Measurements from ENCODE around the gene ANKHD1. TPM values are rescaled to one million over a fixed set of nuclear protein-coding genes. Genes with fewer than 3 reads are reported as not detected.

ANKHD1 gene
- total and polyA plus RNA-seq, 2 donors from 2014 or later, result 26.4 to 130 TPM

- Histone ChIP-seq H3K9me3 (ENCODE audit: control insufficient read depth in 2 of 3, insufficient read depth in 1 of 3, low read length in 3 of 3) (no peaks in the 10 kb centered on the region), H3K36me3 (ENCODE audit: control insufficient read depth in 2 of 3, insufficient read depth in 3 of 3, low read length in 3 of 3) (peaks cover 0 to 19% (median 13%) of the 10 kb centered on the region in 3 donors), H3K9ac (ENCODE audit: low read length in 3 of 3) (peak overlapping the region; percentile 84 to 95 (median 88)), H3K27me3 (ENCODE audit: control insufficient read depth, insufficient read depth, low read length) (no peaks in the 10 kb centered on the region), H3K4me1 (ENCODE audit: control insufficient read depth in 2 of 3, insufficient read depth in 2 of 3, low read depth in 1 of 3, low read length in 3 of 3) (peaks cover 0 to 34% (median 17%) of the 10 kb centered on the region in 3 donors), H3K4me3 (ENCODE audit: low read length in 3 of 3) (peak overlapping the region; percentile 92 to 96 (median 95)), H3K27ac (ENCODE audit: low read depth in 2 of 2, low read length in 2 of 2) (peak overlapping the region; percentile 78 to 98)
- peak in 2 of 5 donors; percentile 16 to 19 for DNase-seq
- TF ChIP-seq CTCF (IDR thresholded peaks at IDR 0.05; ENCODE audit: borderline replicate concordance, extremely low read depth, insufficient read depth), result no peak
- FAIRE-seq, result no peak
- intact Hi-C loops (cut with DNase I), result no loop called here
These were observed 163.6 kb downstream of the ANKHD1 start for GRCh38 chr5:140565024-140565779.

- Histone ChIP-seq H3K36me3 (ENCODE audit: control insufficient read depth in 2 of 3, insufficient read depth in 3 of 3, low read length in 3 of 3) (peaks cover 0 to 19% (median 13%) of the 10 kb centered on the region in 3 donors), H3K4me3 (ENCODE audit: low read length in 3 of 3) (peak overlapping the region in 2 of 3 donors; percentile 92 to 96), H3K27me3 (ENCODE audit: control insufficient read depth, insufficient read depth, low read length) (no peaks in the 10 kb centered on the region), H3K27ac (ENCODE audit: low read depth in 2 of 2, low read length in 2 of 2) (peak overlapping the region in 1 of 2 donors; percentile 78), H3K9ac (ENCODE audit: low read length in 3 of 3) (peak overlapping the region in 1 of 3 donors; percentile 84), H3K4me1 (ENCODE audit: control insufficient read depth in 2 of 3, insufficient read depth in 2 of 3, low read depth in 1 of 3, low read length in 3 of 3) (peaks cover 0 to 34% (median 17%) of the 10 kb centered on the region in 3 donors), H3K9me3 (ENCODE audit: control insufficient read depth in 2 of 3, insufficient read depth in 1 of 3, low read length in 3 of 3) (no peaks in the 10 kb centered on the region)
- peak in 1 of 5 donors; percentile 41 for DNase-seq
- intact Hi-C loops (cut with DNase I), result no loop called here
- FAIRE-seq, result no peak
- no peak for TF ChIP-seq CTCF (IDR thresholded peaks at IDR 0.05; ENCODE audit: borderline replicate concordance, extremely low read depth, insufficient read depth)
These were observed 164.1 kb downstream of the ANKHD1 start for GRCh38 chr5:140565780-140566095.

GRCh38 chr5:140566665-140567064 is 165.0 kb downstream of the ANKHD1 start:
- intact Hi-C loops (cut with DNase I), result no loop called here
- FAIRE-seq (no peak), DNase-seq (peak in 1 of 5 donors; percentile 41)
- H3K9ac ChIP-seq (ENCODE audit: low read length in 3 of 3), result no peak overlapping the region
- peaks cover 0 to 19% (median 13%) of the 10 kb centered on the region in 3 donors for H3K36me3 ChIP-seq (ENCODE audit: control insufficient read depth in 2 of 3, insufficient read depth in 3 of 3, low read length in 3 of 3)
- H3K4me3 ChIP-seq (ENCODE audit: low read length in 3 of 3), result no peak overlapping the region
- no peaks in the 10 kb centered on the region for H3K27me3 ChIP-seq (ENCODE audit: control insufficient read depth, insufficient read depth, low read length)
- H3K4me1 ChIP-seq (ENCODE audit: control insufficient read depth in 2 of 3, insufficient read depth in 2 of 3, low read depth in 1 of 3, low read length in 3 of 3), result peaks cover 0 to 34% (median 17%) of the 10 kb centered on the region in 3 donors
- no peaks in the 10 kb centered on the region for H3K9me3 ChIP-seq (ENCODE audit: control insufficient read depth in 2 of 3, insufficient read depth in 1 of 3, low read length in 3 of 3)
- no peak overlapping the region for H3K27ac ChIP-seq (ENCODE audit: low read depth in 2 of 2, low read length in 2 of 2)
- no peak for TF ChIP-seq CTCF (IDR thresholded peaks at IDR 0.05; ENCODE audit: borderline replicate concordance, extremely low read depth, insufficient read depth)
